ENCODE results near the gene OR5K2.
A peak's percentile ranks its signal among the peaks of the same experiment; 100 is the strongest.

The OR5K2 gene

GRCh38 chr3:98497381-98497780 lies at the start of gene OR5K2:
TSS of gene OR5K2 (plus strand) at chr3:98497681. CDS start at chr3:98497681, 0 bp downstream.
- no peak for DNase-seq

- no peak for DNase-seq
Observed at GRCh38 chr3:98449606-98450193, 47.8 kb upstream of the OR5K2 start.

- no peak for DNase-seq
Observed at GRCh38 chr3:98450372-98450771, 47.1 kb upstream of the OR5K2 start.

GRCh38 chr3:98453827-98454226 lies 43.7 kb upstream of the OR5K2 start:
- DNase-seq = no peak

GRCh38 chr3:98454929-98455328 lies 42.6 kb upstream of the OR5K2 start:
- no peak for DNase-seq

- no peak for DNase-seq
Observed at GRCh38 chr3:98457543-98457942, 39.9 kb upstream of the OR5K2 start.

GRCh38 chr3:98460220-98460619 lies 37.3 kb upstream of the OR5K2 start:
- no peak for DNase-seq

GRCh38 chr3:98462901-98463300 lies 34.6 kb upstream of the OR5K2 start, which contains the start of gene OR5K1:
TSS of gene OR5K1 (plus strand) at chr3:98463201. CDS start at chr3:98469577, 6,376 bp downstream.
- DNase-seq = no peak

GRCh38 chr3:98482717-98483482 lies 14.6 kb upstream of the OR5K2 start:
- no peak for DNase-seq

GRCh38 chr3:98483626-98484025 lies 13.9 kb upstream of the OR5K2 start:
- DNase-seq = no peak

GRCh38 chr3:98500019-98500418 lies 2.5 kb downstream of the OR5K2 start:
- peak; percentile 98 for DNase-seq

GRCh38 chr3:98501270-98501669 lies 3.8 kb downstream of the OR5K2 start:
- no peak for DNase-seq

GRCh38 chr3:98501863-98502576 lies 4.5 kb downstream of the OR5K2 start:
- DNase-seq = no peak

- DNase-seq = no peak
Observed at GRCh38 chr3:98504539-98504938, 7.1 kb downstream of the OR5K2 start.

- no peak for DNase-seq
Observed at GRCh38 chr3:98508582-98508981, 11.1 kb downstream of the OR5K2 start.

GRCh38 chr3:98512576-98512975 lies 15.1 kb downstream of the OR5K2 start:
- DNase-seq = no peak

- no peak for DNase-seq
Observed at GRCh38 chr3:98513091-98513511, 15.6 kb downstream of the OR5K2 start.

GRCh38 chr3:98513736-98514135 lies 16.3 kb downstream of the OR5K2 start:
- DNase-seq = no peak

GRCh38 chr3:98514948-98515347 lies 17.5 kb downstream of the OR5K2 start:
- DNase-seq = no peak

GRCh38 chr3:98518816-98519215 lies 21.3 kb downstream of the OR5K2 start:
- no peak for DNase-seq

GRCh38 chr3:98519351-98519750 lies 21.9 kb downstream of the OR5K2 start:
- no peak for DNase-seq

GRCh38 chr3:98521897-98522543 lies 24.5 kb downstream of the OR5K2 start:
- no peak for DNase-seq

- DNase-seq = peak; percentile 96
Observed at GRCh38 chr3:98522544-98523281, 25.2 kb downstream of the OR5K2 start, which contains the start of gene CLDND1. TSS of gene CLDND1 (minus strand) at chr3:98522902. CDS start at chr3:98521424, 1,478 bp downstream.
